Tibial nerve (tissue), 4 donors: ENCODE results near the gene DMD.

Experiments used
- EP300 ChIP-seq, 2 donors: sonication (generic); formaldehyde crosslinking; IDR thresholded peaks; one replicate each; pipeline ENCODE4 v1.6.1; 2017; ENCODE audit warnings: antibody characterized with exemption in 2 of 2, mild to moderate bottlenecking in 1 of 2
- TF ChIP-seq, protein P1 (sequence below), 5 experiments: fragments of 200-600 bp in 3 of 5; fragments of 450-650 bp in 2 of 5; sonication (generic) in 3 of 5; IDR thresholded peaks; one replicate each; pipeline ENCODE4 v1.5.1; 2016 to 2019; ENCODE audit warnings: antibody characterized with exemption in 5 of 5, mild to moderate bottlenecking in 3 of 5, moderate library complexity in 2 of 5

DNA sequence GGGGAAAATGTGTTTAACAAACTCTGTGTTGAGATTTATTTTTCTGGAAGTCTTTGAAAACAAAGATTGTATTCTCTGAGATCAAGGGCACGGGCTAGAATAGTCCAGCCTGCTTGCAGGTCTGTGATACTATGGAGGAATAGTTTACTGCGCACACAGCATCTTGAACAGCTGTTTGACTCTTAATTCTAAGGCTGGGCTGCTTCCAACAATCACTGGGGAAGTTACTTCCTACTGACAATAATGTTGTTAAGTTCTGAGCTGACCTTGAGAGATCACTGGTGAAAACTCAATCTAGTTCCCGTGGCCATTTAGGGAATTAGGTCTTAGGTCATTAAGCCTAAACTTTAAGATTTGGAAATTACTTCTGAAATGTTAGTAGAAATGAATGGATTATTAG lies 1723.4 kb downstream of the DMD start:
- TF ChIP-seq, protein P1, sequence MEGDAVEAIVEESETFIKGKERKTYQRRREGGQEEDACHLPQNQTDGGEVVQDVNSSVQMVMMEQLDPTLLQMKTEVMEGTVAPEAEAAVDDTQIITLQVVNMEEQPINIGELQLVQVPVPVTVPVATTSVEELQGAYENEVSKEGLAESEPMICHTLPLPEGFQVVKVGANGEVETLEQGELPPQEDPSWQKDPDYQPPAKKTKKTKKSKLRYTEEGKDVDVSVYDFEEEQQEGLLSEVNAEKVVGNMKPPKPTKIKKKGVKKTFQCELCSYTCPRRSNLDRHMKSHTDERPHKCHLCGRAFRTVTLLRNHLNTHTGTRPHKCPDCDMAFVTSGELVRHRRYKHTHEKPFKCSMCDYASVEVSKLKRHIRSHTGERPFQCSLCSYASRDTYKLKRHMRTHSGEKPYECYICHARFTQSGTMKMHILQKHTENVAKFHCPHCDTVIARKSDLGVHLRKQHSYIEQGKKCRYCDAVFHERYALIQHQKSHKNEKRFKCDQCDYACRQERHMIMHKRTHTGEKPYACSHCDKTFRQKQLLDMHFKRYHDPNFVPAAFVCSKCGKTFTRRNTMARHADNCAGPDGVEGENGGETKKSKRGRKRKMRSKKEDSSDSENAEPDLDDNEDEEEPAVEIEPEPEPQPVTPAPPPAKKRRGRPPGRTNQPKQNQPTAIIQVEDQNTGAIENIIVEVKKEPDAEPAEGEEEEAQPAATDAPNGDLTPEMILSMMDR (IDR thresholded peaks at IDR 0.05), result no peak
- no peak for TF ChIP-seq EP300 (IDR thresholded peaks at IDR 0.05)
